Epithelial cell of prostate (primary cell): ENCODE measurements around the gene ADCY2.

Experiments
- DNase-seq: peaks from one replicate; pipeline ENCODE4 v3.0.0-alpha.2; 2011; ENCODE audit warnings: low read depth, low spot score
- H3K27ac ChIP-seq: fragments of 450-650 bp; 2 replicates; pipeline ENCODE4 v1.5.1; 2017; ENCODE audit warnings: mild to moderate bottlenecking

The ADCY2 gene

DNA sequence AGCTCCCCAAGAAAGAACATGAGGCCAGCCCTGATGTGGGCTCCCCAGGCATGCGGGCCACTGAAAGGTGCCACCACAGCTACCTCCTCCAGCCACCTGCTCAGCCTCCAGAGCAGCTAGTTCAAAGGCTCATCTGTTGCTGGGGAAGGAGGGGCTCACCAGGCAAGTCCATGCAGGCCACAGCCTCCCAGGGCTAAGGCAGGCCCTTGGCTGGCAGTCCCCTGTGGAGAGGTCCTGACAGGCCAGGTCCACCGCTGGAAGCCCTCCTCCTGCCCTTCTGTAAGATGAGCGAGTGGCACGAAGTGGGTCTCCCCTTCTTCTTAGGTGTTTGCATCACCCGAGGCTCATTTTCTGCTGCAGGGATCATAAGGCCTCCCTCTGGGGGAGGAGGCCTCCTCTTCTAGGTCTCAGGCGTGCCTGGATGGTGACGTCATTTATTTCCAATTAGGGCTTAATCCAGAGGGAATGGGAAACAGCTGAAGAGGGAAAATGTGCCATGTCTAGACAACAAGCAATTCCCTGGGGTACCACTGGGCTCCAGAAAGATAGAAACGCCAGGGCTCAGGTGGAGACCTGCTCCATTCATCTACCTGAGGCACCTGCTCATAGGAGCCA lies 363.4 kb downstream of the ADCY2 start:
- H3K27ac ChIP-seq, result no peak overlapping the region
- no peak for DNase-seq

DNA sequence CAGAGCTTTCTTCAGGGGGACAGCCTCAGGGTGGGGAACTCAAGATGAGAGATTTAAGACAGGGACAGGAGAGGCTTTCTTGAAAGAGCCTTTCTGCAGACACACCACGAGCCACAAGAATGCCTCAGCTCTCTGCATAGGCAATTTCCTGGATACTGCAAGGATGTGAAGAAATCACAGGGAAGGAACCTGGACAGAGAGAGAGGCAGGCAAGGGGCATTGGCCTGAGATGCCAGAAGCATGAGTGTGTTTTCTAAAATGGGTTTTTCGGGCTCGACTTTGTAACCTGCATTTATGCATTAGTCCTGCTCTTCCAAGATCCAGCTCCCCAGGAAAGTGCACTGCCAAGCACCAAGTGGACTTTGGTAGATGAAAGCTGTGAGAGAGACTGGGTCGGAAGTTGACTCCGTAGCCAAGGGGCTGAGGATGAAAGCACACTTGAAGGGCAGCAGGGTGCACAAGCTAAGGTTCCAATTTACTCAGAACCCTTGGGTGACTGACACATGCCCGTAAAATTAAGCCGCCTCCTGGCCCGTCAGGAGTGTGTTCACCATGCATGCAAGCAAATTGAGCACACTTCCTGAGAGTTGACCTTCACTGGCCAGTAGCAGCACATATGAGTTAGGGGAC lies 364.1 kb downstream of the ADCY2 start:
- no peak for DNase-seq
- no peak overlapping the region for H3K27ac ChIP-seq

DNA sequence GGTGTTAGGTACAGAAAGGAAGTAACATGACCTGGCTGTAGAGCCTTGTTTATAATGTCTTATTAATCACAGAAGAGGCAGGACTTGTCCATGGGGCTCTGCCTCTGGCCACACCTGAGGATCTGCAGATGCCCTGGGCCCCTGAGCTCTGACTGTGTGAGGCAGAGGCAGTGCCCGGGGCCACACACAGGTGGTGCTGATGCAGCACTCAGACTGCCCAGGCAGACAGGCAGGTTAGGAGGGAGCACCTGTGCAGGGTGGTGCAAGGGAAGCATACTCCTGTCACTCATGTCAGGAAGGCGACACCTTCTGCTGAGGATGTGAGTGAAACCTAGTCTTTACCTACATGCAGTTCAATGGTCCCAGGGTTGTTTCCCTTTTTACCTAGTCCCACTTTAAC lies 366.3 kb downstream of the ADCY2 start:
- no peak for DNase-seq

DNA sequence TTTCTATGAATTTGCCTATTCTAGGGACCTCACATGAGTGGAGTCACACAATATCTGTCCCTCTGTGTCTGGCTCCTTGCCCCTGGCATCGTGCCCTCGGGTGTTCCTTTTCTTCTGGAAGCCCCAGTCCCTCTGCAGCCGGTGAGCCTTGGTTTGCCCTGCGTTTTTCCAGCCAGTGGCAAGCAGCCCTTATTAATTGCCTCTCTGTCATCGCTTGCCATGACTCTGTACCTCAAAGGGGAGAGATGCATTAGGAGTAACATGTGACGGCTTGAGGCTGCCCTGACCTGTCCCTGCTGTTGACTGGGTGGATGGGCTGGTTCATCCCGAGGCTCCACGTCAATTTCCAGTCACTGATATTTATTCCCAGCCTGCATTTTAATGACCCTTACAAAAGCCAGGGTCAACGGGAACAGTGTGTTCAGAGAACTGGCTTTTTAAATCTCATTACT lies 367.7 kb downstream of the ADCY2 start:
- no peak for DNase-seq
- no peak overlapping the region for H3K27ac ChIP-seq

More for the DNA sequence above, 366.3 kb downstream of the ADCY2 start:
- no peak overlapping the region for H3K27ac ChIP-seq

DNA sequence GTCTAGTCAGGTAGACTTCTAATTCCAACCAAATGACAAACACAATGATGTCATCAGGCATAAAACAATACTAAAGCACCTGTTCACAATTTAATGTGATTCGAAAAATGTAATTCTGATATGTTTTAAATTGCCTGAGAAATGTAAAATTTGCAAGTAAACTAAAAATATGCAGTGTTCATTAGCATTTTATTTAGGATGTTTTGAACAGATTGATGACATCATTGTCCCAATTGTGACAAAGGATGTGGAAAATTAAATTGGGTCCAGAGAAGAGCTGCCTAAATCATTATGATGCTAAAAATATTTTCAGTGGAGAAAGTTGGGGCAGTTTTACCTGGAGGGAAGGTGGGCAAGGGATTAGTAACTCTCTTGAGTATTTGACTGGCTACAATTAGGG lies 368.5 kb downstream of the ADCY2 start:
- DNase-seq, result no peak
- H3K27ac ChIP-seq, result no peak overlapping the region

DNA sequence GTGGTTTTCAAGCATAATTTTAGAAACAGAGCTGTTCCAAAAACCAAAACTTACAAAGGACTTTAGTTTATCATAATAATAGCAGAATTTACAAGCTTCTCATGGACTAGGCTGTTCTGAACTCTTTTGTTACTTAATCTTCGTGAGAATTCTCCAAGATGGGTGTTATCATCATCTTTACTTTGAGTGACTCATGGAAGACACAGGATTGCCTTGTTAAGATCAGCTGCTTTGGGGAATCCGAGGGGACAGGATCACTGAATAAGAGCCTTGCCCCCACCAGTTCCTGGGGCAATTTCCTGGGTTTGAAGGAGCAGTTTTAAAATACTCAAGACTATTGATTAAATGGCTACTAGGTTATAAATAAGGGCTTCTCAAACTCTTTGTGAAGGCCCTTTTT lies 374.5 kb downstream of the ADCY2 start:
- H3K27ac ChIP-seq, result no peak overlapping the region

DNA sequence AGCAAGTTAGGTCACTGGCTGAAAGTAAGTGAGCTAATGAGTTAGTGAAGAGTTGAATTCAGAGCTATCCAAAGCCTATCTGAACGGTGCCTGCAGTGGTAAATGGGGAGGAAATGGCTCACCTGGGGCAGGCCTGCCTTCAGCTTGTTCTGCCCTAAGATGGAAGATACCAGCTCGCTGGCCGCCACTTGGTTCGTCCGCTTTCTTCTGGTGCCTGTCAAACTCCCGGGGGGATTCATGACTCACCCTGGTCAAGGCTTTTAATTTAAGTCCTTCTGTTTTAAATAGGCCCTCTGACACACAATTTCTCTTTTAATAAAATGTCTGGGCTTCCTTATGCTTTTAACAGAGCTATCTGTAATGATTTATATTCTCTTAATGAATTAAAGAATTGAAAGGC lies 376.2 kb downstream of the ADCY2 start:
- no peak for DNase-seq

More for the DNA sequence above, 374.5 kb downstream of the ADCY2 start:
- no peak for DNase-seq

DNA sequence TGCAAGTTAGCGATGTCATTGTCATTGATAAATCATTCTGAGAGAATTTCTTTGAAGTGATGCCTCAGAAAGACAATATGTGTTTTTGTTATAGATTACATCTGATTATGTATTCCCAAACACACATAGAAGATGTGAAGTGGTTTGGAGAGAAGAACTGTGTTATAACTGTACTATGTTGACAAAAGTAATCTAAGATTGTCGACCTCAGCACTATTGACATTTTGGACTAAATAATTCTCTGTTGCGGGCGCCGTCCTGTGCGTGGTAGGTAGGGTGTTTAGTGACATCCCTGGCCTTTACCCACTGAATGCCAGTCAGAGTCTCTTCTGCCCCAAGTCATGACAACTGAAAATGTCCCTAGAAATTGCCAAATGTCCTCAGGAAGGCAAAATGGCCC lies 377.2 kb downstream of the ADCY2 start:
- no peak overlapping the region for H3K27ac ChIP-seq
- DNase-seq, result no peak

More for the DNA sequence above, 376.2 kb downstream of the ADCY2 start:
- no peak overlapping the region for H3K27ac ChIP-seq

DNA sequence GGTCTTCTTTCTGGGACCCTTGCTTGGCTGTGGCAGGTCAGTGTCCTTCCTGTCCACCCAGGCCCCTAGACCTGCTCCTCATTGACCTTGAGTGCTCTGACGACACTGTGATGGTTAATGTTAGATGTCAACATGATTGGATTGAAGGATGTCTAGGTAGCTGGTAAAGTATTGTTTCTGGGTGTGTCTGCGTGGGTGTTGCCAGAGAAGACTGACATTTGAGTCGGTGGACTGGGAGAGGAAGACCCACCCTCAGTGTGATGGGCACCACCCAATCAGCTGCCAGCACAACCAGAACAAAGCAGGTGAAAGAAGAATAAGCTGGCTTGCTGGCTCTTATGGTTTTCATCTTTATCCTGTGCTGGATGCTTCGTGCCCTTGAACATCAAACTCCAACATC lies 380.5 kb downstream of the ADCY2 start:
- H3K27ac ChIP-seq, result no peak overlapping the region
- DNase-seq, result no peak

DNA sequence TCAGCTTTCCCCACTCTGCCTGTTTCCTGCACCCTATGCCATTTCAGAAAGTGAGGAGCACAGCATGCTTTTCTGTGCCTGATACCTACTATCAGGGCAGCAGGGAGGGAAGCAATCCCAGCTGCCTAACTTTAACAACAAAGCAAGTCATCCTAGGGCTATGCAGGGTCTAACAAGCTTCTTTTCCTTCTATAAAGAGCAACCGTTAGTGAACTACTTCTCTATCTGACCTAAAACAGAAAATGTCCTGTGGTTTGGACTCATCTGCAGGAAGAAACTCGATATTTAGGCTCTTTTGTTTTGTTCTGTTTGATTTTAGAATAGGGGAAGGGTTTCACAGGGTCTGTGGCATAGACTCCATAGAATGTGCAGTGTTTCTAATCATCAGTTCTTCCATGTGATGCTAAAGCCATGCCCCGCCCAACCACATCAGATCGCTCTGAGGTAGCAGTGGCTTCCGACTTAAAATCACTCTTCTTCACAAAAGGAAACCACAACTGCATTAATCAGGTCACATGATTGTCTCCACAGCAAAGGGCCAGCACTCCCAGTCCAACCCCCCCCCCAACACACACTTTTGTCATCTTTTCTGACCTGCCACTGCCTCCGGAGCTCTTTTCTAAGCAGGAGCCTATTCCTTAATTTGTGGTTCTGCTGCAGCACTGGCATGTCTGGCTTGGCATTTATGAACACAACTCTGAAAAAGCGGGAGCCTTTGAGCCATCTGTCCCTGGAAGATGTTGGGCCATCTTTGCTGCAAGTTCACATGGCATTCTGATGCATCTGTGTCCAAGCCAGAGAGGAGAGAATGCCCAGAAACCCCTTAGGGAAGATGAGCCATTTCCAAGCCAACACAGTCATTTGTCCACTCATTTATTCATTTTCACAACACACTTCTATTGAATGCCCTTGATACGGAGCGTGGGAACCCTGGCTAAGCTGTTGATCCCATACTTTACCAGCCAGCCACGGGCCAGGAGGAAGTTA lies 383.4 kb downstream of the ADCY2 start:
- no peak for DNase-seq
- H3K27ac ChIP-seq, result no peak overlapping the region

DNA sequence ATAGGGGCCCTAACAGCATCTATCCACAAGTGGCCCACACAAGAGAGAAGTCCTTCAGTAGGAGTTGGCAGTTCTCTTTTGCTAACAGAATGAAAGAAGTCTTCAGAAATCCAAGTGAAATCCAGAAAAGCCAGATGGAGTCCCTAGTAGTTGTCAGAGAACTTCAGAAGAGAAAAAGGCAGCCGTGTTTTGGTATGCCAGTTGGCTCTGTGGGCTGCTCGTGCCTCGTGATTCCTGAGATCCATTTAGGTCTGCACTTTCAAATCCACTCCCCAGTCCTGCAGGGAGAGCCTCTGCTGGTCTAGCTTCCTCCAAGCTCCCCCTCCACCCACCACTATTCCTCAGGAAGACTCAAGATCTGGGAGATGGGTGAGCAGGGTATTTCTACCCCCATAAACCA lies 386.0 kb downstream of the ADCY2 start:
- H3K27ac ChIP-seq, result no peak overlapping the region
- DNase-seq, result no peak

DNA sequence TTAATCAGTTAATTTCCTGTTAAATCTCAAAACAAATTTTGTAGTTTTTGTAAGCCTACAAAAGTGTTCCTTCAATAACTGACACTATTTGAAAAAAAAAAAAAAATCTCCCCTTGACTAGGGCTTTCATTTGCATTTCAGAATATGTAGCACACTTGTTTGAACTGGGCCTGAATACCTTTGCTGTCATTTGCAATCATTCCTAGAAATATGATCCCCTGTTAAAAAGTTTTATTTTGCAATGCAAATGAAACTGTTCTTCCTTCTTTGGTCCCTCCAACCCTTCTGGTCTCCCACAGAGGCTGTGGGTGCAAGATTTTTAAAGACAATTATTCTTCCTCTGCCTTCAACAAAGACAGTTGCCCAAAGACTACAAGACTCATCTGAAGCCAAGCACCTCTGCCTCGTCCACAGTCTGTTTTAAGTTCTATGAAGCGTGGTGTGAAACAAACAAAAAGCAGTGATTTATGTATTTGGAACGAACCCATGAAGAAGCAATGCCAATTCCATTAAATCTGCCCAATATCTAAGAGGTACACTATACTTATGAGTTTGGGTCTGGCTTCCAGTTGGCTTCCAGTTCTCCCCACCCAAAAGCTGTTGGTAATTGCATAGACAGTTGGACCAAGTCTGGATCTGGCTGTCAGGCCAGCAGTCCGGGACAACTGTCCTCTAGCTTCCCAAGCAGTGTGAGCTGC lies 388.9 kb downstream of the ADCY2 start:
- no peak for DNase-seq
- no peak overlapping the region for H3K27ac ChIP-seq

DNA sequence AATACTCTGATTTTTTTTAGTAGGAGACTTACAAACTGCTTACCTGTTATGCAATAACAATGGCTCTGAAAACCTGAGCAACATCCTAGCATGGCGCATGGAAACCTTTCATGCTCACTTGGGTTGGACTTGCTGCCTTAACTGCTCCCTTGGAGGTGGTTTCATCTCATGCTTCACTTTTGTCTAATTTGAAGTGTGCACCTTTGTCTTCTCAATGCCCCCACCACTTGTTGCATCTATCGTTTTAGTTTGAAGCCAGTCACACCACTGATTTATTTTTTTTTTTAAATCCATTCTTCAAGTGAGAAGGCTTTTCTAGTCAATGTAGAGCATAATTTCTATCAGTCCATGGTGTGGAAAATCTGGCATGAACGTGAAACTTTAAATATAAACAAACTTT lies 391.8 kb downstream of the ADCY2 start:
- no peak for DNase-seq
- no peak overlapping the region for H3K27ac ChIP-seq

DNA sequence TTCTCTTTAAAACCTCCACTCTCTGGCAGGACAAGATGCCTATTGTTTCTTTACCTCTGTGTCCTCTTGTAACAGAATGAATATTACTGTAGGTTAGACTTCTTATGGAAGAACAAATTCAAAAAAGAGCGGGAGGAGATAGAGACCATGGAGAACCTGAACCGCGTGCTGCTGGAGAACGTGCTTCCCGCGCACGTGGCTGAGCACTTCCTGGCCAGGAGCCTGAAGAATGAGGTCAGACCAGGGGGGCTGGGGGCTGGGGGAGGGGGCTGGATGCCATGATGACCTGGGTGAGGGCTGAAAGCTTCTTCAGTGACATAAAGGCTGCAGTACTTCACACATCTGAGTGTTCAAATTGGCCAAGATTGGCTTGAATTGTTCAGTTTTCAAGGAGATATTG lies 393.6 kb downstream of the ADCY2 start:
- no peak overlapping the region for H3K27ac ChIP-seq
- DNase-seq, result no peak

DNA sequence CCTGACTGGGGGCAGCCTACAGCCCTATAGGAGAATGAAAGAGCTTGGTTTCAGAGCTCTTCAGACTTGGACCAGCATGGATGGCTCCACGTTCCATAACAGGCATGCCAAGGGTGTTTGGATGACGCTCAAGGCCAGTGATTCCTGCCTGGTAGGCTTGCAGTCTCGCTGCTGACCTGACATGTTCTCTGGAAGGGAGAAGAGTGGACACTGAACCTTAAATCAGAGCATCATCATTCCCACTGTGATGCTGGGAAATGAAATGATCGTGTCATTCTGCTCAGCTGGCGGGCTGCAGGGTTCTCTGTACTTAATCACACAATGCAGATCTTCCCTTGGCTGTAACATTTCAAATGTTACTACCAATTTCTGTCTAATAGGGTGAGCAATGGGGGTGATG lies 398.0 kb downstream of the ADCY2 start:
- H3K27ac ChIP-seq, result no peak overlapping the region
- no peak for DNase-seq

DNA sequence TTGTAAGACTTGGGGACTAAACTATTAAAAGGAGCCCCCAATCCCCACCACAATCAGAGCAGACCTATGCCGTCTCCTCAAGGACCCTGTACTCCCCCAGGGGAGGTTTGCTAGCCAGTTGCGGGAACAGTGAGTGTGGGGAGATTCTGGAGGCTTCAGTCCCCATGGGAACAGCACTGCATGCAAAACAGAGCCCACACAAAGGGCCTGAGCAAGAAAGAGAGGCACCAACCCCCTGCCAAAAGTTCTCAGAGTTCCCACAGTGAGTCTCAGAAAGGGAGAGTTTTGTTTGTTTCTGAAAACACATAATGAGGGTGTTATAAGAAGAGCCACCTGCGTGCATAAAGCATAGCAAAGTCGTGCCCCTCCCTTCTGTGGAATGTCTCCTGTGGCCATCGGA lies 398.4 kb downstream of the ADCY2 start:
- DNase-seq, result no peak
- no peak overlapping the region for H3K27ac ChIP-seq

DNA sequence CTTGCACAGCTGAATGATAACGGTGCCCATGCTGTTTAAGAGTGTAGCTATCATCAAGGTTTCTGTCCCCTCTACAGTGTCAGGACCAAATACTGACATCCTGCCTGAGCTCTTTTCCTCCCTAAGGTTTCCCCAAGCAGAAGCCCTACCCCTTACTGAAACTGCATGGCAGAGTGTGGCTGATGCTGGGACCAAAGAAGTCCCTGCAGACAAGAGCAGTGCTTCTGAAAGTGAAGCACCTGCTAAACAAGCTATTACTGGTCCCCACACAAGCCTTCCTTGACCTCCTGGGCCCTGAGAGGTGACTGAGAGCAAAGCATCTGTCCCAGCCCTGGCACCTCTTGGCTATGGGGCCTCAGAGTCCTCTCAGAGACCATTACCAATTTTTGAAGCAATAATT lies 398.9 kb downstream of the ADCY2 start:
- no peak for DNase-seq

DNA sequence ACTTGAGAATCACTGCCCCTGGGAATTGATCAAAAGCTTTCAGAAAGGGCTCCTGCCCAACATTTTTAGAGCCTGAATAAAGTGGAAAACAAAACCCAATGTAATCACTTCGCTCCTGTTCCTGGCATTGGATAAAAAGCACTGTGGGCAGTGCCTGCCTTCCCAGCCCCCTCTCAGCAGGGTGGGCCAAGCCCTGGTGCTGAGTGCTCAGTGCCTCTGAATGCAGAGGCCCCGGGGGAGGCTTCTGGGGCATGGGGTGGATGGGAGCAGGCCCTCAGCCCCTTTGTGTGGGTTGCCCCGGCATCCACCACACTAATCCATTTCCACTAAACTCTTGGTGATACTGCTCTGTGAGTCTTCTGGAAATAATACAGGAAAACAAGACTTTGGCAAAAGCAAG lies 399.4 kb downstream of the ADCY2 start:
- no peak for DNase-seq
- no peak overlapping the region for H3K27ac ChIP-seq

More for the DNA sequence above, 398.9 kb downstream of the ADCY2 start:
- H3K27ac ChIP-seq, result no peak overlapping the region

DNA sequence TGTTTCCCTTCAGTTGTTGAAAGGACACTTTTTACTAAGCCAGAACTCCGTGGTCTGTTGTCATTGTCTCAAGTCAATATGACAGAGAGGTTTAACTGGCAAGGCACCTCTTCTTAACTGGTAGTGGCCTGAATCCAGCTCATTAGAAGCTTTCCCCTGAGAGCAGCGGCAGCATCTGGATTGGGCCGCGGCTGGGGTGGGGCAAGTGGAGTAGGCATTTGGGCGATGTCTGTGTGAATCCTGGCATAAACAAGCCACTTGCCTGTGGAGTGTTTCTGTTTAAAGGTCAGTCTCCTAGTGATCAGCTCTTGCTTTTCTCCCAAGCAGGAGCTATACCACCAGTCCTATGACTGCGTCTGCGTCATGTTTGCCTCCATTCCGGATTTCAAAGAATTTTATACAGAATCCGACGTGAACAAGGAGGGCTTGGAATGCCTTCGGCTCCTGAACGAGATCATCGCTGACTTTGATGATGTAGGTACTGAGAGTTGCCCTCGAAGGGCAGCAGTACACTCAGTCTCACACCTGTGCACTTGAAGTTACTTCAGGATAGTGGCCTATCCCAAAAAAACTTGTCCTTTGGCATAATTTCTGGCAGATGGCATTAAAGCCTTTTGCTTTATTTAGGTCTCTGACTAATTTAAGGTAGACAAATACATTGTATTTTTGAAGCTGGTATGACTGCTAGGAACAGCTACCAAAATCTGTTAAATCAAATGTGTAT lies 406.1 kb downstream of the ADCY2 start:
- no peak overlapping the region for H3K27ac ChIP-seq
- no peak for DNase-seq

DNA sequence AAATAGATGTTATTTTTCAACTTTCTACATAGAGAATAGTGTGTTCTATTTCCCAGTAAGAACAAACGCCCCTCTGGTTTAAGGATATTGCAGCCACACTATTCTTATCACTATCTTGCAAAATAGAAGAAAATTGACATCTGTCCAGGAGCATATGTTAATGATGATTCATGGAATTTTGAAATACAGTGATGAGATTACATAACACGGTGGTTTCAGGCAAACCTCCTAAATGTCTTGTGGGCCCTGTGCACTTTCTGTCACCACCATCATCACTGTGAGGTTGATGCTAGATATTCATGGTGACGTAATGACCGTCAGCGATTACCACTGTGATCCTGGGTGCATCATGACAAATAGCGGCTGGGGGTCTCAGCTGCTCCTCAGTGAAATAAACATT lies 406.9 kb downstream of the ADCY2 start:
- H3K27ac ChIP-seq, result no peak overlapping the region
- DNase-seq, result no peak
